Heart left ventricle (tissue), 13 donors: ENCODE data around the gene SLC35F1.
"Not testable (repeated sequence)": the region's sequence is repeated elsewhere in the genome, so short reads cannot be mapped to it uniquely, and the experiment has no call there.

Experiments used
- CTCF ChIP-seq, 12 donors: fragments of 200-600 bp; sonication (generic) in 4 of 12; IDR thresholded peaks; one replicate each; pipeline versions ENCODE4 v1.5.0 to v1.8.0; 2018 to 2022; ENCODE audit warnings: antibody characterized with exemption in 12 of 12, mild to moderate bottlenecking in 5 of 12
- POLR2A ChIP-seq, 2 donors: fragments of 450-650 bp; IDR thresholded peaks; one replicate each; pipeline ENCODE4 v1.6.1; 2017; ENCODE audit warnings: antibody characterized with exemption in 2 of 2, mild to moderate bottlenecking in 2 of 2, moderate library complexity in 2 of 2
- donor health status: ischemic (EF 13 %, LVEDD 7.1; RV severe dilation, severe dysfunction).
- donor health status: DM: no; HTN: yes; CAD: no.
- donor health status: DM: no; HTN: no; CAD: no.
- donor health status: ischemic (EF 25% LVEDD 6.9; RV normal size, moderate dysfunction).
- donor health status: ischemic (EF 25% LVEDD 5.7; RV mildly dilated, moderate dysfunction).
- donor health status: ischemic (EF 35%, LVEDD 5.7; RV mildly dilated, moderate dysfunction).
- donor health status: nonischemic (EF 11% LVEDD 7.7; RV severe dilation, severe dysfunction).
- donor health status: DM: yes; HTN: yes; CAD: no.
- donor health status: PGD.
- donor health status: ischemic (EF 29% LVEDD 5.4; RV normal size, mild dysfunction).
- donor health status: nonischemic (EF 23%, LVEDD 6.1; RV moderate dilation, normal function).

GRCh38 chr6:118037479-118037878 lies 130.4 kb downstream of the SLC35F1 start:
- not testable (repeated sequence) for TF ChIP-seq CTCF, POLR2A (IDR thresholded peaks at IDR 0.05)
